HepG2 (cell line): ENCODE data around the gene CRISPLD2. TPM values are rescaled to one million over a fixed set of nuclear protein-coding genes. Genes with fewer than 3 reads are reported as not detected.

ENCODE experiments used
- ATAC-seq: fragments of 200-7000 bp; cut with Tn5 transposase; 3 replicates; pipeline ENCODE4 v1.9.1; 2020; ENCODE audit warnings: mild to moderate bottlenecking, moderate library complexity
- BruUV-seq: library from RNA; stranded (reverse); fragments of 400-500 nt; replicated peaks from 2 replicates; lab custom pipeline; 2021; lab: Mats Ljungman, UMichigan
- CTCF ChIA-PET: fragments of 300-600 bp; formaldehyde crosslinking; extraction: SDS; loops from one replicate; lab custom pipeline; 2021; ENCODE audit warnings: low total read pairs, inconsistent platforms, low intra/inter-chr PET ratio; lab: Yijun Ruan, JAX
- POLR2A ChIA-PET: fragments of 350-600 bp; sonication (Branson Sonifier 250); formaldehyde crosslinking; loops from one replicate; lab custom pipeline; 2020; ENCODE audit warnings: antibody characterized with exemption, inconsistent platforms; lab: Yijun Ruan, JAX
- DNase-seq: peaks from one replicate; pipeline ENCODE4 v3.0.0-alpha.2; 2015; ENCODE audit warnings: low spot score
- FAIRE-seq: peaks from 3 replicates; lab custom pipeline; 2011; peaks lifted over from hg19 to GRCh38; lab: Jason Lieb, UNC
- H2AFZ ChIP-seq: one replicate; pipeline ENCODE4 v1.6.1; 2011; ENCODE audit warnings: low read length, inconsistent platforms
- H3K27ac ChIP-seq: fragments of 300-600 bp; 3 replicates; pipeline ENCODE4 v1.8.0; 2011; ENCODE audit warnings: mixed run types, mild to moderate bottlenecking, mixed read lengths, low read length, inconsistent platforms; ENCODE audit not compliant: insufficient read depth; ENCODE audit errors: extremely low read length
- H3K27me3 ChIP-seq, 2 experiments: fragments of 200-600 bp in 1 of 2; 2 replicates in 1 of 2; 3 replicates in 1 of 2; pipeline versions ENCODE4 v1.6.0 to v1.8.0; 2011; ENCODE audit warnings: low read length in 2 of 2, mild to moderate bottlenecking in 2 of 2, moderate library complexity in 2 of 2, inconsistent platforms in 1 of 2; ENCODE audit not compliant: insufficient read depth in 2 of 2, control insufficient read depth in 1 of 2
- H3K36me3 ChIP-seq, 2 experiments: fragments of 200-600 bp in 1 of 2; replicated peaks in 1 of 2; 2 replicates in 1 of 2; 3 replicates in 1 of 2; pipeline versions ENCODE4 v1.5.1 to v1.8.0; 2011; ENCODE audit warnings: low read length in 2 of 2, inconsistent platforms in 1 of 2; ENCODE audit not compliant: insufficient read depth in 2 of 2, control insufficient read depth in 1 of 2
- H3K4me1 ChIP-seq: 2 replicates; pipeline ENCODE4 v1.5.1; 2012; ENCODE audit warnings: low read length, inconsistent platforms; ENCODE audit not compliant: insufficient read depth
- H3K4me2 ChIP-seq: 2 replicates; pipeline ENCODE4 v1.6.0; 2011; ENCODE audit warnings: low read depth, low read length, inconsistent platforms
- H3K4me3 ChIP-seq, 3 experiments: fragments of 200-600 bp in 1 of 3; sonication (generic), shearing (Covaris generic) in 1 of 3; replicated peaks in 1 of 3; 2 replicates each; pipeline ENCODE4 v1.5.1; 2011 to 2016; ENCODE audit warnings: low read length in 3 of 3, inconsistent platforms in 2 of 3, low read depth in 2 of 3, mild to moderate bottlenecking in 2 of 3, control low read depth in 1 of 3, mixed read lengths in 1 of 3; ENCODE audit not compliant: insufficient read depth in 1 of 3
- H3K79me2 ChIP-seq: one replicate; pipeline ENCODE4 v1.6.1; 2011; ENCODE audit warnings: low read length, inconsistent platforms; ENCODE audit not compliant: insufficient read depth
- H3K9ac ChIP-seq: 2 replicates; pipeline ENCODE4 v1.6.0; 2011; ENCODE audit warnings: mild to moderate bottlenecking, low read depth, low read length, inconsistent platforms; ENCODE audit not compliant: insufficient read depth
- H3K9me3 ChIP-seq: 2 replicates; pipeline ENCODE4 v1.5.1; 2012; ENCODE audit warnings: mild to moderate bottlenecking, low read length
- H4K20me1 ChIP-seq: 2 replicates; pipeline ENCODE4 v1.6.0; 2011; ENCODE audit warnings: inconsistent platforms, mild to moderate bottlenecking, low read length, moderate library complexity; ENCODE audit not compliant: insufficient read depth
- FOXC1 ChIP-seq: sonication (generic); formaldehyde crosslinking; IDR thresholded peaks from 2 replicates; pipeline ENCODE4 v1.8.0; 2022; ENCODE audit warnings: mild to moderate bottlenecking, missing genetic modification reagents, borderline replicate concordance
- KMT2B ChIP-seq: IDR thresholded peaks from 2 replicates; pipeline ENCODE4 v1.6.1; 2016; ENCODE audit warnings: missing genetic modification reagents, missing compliant biosample characterization
- PPARG ChIP-seq: conservative IDR thresholded peaks from 2 replicates; pipeline ENCODE4 v1.6.1; 2016; ENCODE audit warnings: missing biosample characterization, missing genetic modification reagents
- SMAD3 ChIP-seq: sonication (generic); formaldehyde crosslinking; IDR thresholded peaks from 2 replicates; pipeline ENCODE4 v1.4.0; 2020; ENCODE audit warnings: missing genetic modification reagents
- SNAPC4 ChIP-seq: sonication (generic); formaldehyde crosslinking; IDR thresholded peaks from 2 replicates; pipeline ENCODE4 v1.4.0; 2020; ENCODE audit warnings: mild to moderate bottlenecking, missing genetic modification reagents
- ZBTB10 ChIP-seq: sonication (generic); formaldehyde crosslinking; IDR thresholded peaks from 2 replicates; pipeline ENCODE4 v1.4.0; 2020; ENCODE audit warnings: missing genetic modification reagents, borderline replicate concordance
- ZNF225 ChIP-seq: sonication (generic); formaldehyde crosslinking; IDR thresholded peaks from 2 replicates; pipeline ENCODE4 v1.4.0; 2020; ENCODE audit warnings: mild to moderate bottlenecking, missing genetic modification reagents
- ZNF800 ChIP-seq: sonication (generic); formaldehyde crosslinking; IDR thresholded peaks from 2 replicates; pipeline ENCODE4 v1.4.0; 2020; ENCODE audit warnings: missing genetic modification reagents
- ZXDC ChIP-seq: sonication (generic); formaldehyde crosslinking; IDR thresholded peaks from 2 replicates; pipeline ENCODE4 v1.5.0; 2020; ENCODE audit warnings: mild to moderate bottlenecking, missing genetic modification reagents
- WGBS: methylation state at CpG from one replicate; pipeline ENCODE4 v1.1.6; 2017; ENCODE audit warnings: low lambda C conversion rate; 5-methylcytosine and 5-hydroxymethylcytosine counted together
- in situ Hi-C: cut with HindIII; loops from 2 replicates; pipeline ENCODE4 v1.10.0; 2017; ENCODE audit warnings: low pct_unique_long_range_greater_than_20kb; ENCODE audit not compliant: extremely low pct_ligation_motif_present
- intact Hi-C: fragments of 100-400 bp; cut with micrococcal nuclease; formaldehyde crosslinking; loops from one replicate; pipeline ENCODE4 v1.10.0; 2022; ENCODE audit not compliant: unreplicated experiment
- polyA plus RNA-seq, 8 experiments: library from polyadenylated mRNA; depleted of rRNA in 3 of 8; stranded (reverse) in 7 of 8; unstranded in 1 of 8; fragments of >200 nt; fragmentation: Illumina TruSeq in 4 of 8; extraction: Trizol in 4 of 8; gene quantifications; 2 replicates each; pipeline versions ENCODE4 v1.2.1 to v1.2.3, GENCODE V29; 2011 to 2016; ENCODE audit warnings: low read depth in 4 of 8, missing spikeins in 1 of 8, mixed read lengths in 1 of 8; ENCODE audit not compliant: insufficient read depth in 1 of 8
- total RNA-seq, 5 experiments: library from RNA; depleted of rRNA; stranded (reverse); fragments of >200 nt; fragmentation: Illumina TruSeq; extraction: Trizol; gene quantifications; 2 replicates each; pipeline ENCODE4 v1.2.3, GENCODE V29; 2016; ENCODE audit warnings: low read depth in 1 of 5

The CRISPLD2 gene
- total and polyA plus RNA-seq, 2 of the 13 experiments (the other 11 are each of a cell fraction or from before 2014, with no cell fraction given), result 0.04 to 0.31 TPM

- Histone ChIP-seq H3K9ac (no peak overlapping the region), H3K4me3 (no peak overlapping the region), H3K4me1 (peaks cover 16% of the 10 kb centered on the region), H3K79me2 (no peaks in the 10 kb centered on the region), H3K27ac (no peak overlapping the region), H3K4me2 (no peak overlapping the region), H3K36me3 (no peaks in the 10 kb centered on the region), H2AFZ (no peak overlapping the region), H3K27me3 (peaks cover 12 to 69% of the 10 kb centered on the region in 2 experiments), H3K9me3 (no peaks in the 10 kb centered on the region), H4K20me1 (0 out of 2 replicates have a peak, but pooled peaks cover 9% of the 10 kb centered on the region)
- intact Hi-C loops (no loop called here), in situ Hi-C loops (no loop called here)
- ATAC-seq (no peak), DNase-seq (no peak), FAIRE-seq (no peak)
- ChIA-PET CTCF (no interaction called here), POLR2A (no interaction called here)
- BruUV-seq, result no TSS peak
- WGBS, result 25% methylated on average over 11 of the region's 13 CpGs
- TF ChIP-seq KMT2B (no peak), SMAD3 (CRISPR knock-in tag) (no peak), ZNF800 (CRISPR knock-in tag) (no peak), ZXDC (CRISPR knock-in tag) (no peak), PPARG (no peak), SNAPC4 (no peak), ZNF225 (CRISPR knock-in tag) (no peak), ZBTB10 (CRISPR knock-in tag) (no peak), FOXC1 (CRISPR knock-in tag) (no peak)
Observed at GRCh38 chr16:84821728-84822689, 2.2 kb downstream of the CRISPLD2 start.
